ENCODE results near the gene C7orf57.

The C7orf57 gene

DNA sequence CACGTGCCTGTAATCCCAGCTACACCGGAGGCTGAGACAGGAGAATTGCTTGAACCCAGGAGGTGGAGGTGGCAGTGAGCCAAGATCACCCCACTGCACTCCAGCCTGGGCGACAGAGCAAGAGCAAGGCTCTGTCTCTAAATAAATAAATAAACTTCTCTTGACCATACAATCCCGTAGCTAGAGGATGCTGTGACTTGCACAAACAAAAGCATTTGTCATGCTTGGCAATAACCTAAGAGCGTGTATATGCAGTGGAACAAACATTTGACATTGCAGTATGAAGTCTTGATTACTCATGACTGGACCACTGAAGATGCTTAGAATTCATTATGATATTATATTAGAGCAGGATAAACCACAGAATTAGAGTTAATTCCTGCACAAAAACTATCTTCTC, 1.4 kb upstream of the C7orf57 start:
- H3K4me3 ChIP-seq (ENCODE audit: low read depth, low read length), result no peak overlapping the region
- no peak for DNase-seq (ENCODE audit: low read depth)
- TF ChIP-seq, protein P1, sequence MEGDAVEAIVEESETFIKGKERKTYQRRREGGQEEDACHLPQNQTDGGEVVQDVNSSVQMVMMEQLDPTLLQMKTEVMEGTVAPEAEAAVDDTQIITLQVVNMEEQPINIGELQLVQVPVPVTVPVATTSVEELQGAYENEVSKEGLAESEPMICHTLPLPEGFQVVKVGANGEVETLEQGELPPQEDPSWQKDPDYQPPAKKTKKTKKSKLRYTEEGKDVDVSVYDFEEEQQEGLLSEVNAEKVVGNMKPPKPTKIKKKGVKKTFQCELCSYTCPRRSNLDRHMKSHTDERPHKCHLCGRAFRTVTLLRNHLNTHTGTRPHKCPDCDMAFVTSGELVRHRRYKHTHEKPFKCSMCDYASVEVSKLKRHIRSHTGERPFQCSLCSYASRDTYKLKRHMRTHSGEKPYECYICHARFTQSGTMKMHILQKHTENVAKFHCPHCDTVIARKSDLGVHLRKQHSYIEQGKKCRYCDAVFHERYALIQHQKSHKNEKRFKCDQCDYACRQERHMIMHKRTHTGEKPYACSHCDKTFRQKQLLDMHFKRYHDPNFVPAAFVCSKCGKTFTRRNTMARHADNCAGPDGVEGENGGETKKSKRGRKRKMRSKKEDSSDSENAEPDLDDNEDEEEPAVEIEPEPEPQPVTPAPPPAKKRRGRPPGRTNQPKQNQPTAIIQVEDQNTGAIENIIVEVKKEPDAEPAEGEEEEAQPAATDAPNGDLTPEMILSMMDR (conservative IDR thresholded peaks at IDR 0.05; ENCODE audit: low read depth, low read length), result no peak

DNA sequence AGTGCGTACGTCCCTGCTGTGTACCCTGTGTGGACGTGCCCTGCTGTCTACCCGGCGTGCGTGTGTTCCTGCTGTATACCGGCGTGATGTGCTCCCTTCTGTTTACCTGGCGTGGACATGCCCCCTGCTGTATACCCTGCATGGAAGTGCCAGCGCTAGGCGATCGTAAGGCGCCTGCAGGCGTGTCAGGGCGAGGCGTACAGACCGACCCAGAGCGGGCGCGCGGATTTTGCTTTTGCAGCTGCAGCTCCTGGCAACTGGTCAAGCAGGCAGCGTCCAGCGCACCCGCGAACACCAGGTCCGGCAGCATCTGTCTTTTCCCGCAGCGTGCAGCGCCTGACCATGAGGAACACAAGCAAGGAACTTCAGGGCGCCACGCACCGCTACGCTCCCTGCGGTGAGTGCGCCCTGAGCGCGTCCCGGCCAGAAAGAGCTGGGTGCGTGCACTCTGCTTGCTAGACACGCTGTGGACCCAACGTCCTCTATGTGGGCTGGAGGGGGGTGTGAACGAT, 680 bp downstream of the C7orf57 start:
- DNase-seq (ENCODE audit: low read depth), result peak; percentile 54
- TF ChIP-seq, protein P1 (conservative IDR thresholded peaks at IDR 0.05; ENCODE audit: low read depth, low read length), result no peak
- peak overlapping the region; percentile 63 for H3K4me3 ChIP-seq (ENCODE audit: low read depth, low read length)

DNA sequence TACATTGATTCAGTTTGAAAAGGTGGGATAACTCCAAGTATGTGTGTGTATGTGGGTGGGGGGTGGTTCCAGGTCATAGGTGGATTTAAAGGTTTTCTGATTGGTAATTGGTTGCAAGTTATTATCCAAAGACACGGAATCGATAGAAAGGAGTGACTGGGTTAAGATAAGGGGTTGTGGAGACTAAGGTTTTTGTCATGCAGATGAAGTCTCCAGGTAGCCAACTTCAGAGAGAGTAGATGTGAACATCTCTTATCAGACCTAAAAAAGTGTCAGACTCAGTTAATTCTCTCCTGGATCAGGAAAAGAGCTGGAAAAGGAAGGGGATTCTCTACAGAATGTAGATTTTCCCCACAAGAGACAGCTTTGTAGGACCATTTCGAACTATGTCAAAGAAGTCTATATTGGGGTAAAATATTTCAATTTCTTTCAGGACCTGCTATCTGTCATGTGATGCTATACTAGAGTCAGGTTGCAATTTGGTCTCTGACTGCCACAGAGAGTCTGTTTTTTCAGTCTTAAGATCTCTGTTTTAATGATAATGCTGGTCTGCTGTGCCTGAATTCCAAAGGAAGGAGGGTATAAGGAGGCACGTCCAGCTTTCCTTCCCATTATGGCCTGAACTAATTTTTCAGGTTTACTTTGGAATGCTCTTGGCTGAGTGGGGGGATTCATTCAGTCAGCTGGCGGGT, 3.6 kb downstream of the C7orf57 start:
- TF ChIP-seq, protein P1 (conservative IDR thresholded peaks at IDR 0.05; ENCODE audit: low read depth, low read length), result no peak
- no peak for DNase-seq (ENCODE audit: low read depth)
- H3K4me3 ChIP-seq (ENCODE audit: low read depth, low read length), result no peak overlapping the region

DNA sequence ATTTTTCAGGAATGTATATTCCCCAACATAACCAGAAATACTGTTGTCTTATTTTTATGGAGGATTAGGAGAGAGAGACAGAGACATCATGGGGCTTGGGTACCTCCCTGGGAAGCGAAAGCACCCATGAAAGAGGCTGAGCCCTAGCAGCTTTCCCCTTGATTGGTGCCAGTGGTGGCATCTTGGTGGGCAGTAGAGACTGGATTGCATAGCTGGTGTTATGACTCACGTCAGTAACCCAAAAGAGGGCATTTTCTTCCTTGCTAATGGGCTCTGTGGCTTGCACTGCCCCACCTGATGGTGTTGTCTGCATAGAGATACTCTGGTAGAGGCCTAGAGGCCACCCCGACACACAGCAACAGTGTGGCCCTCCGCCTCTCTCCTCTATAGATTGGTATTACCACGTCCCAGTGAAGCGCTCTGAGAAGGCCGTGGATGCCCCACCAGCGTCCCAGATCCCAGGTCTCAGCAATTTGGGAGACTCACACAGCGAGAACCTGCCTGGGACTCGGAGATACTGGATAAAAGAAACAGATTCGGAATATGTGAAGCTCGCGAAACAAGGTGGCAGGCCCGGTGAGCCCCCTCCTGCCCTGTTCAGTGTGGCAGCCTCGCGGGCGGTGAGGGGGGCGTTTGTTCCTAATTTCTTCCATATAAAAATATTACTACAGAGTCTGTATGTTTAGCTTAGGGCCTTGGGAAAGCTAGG, 5.8 kb downstream of the C7orf57 start:
- no peak for DNase-seq (ENCODE audit: low read depth)
- TF ChIP-seq, protein P1 (conservative IDR thresholded peaks at IDR 0.05; ENCODE audit: low read depth, low read length), result no peak
- H3K4me3 ChIP-seq (ENCODE audit: low read depth, low read length), result no peak overlapping the region

DNA sequence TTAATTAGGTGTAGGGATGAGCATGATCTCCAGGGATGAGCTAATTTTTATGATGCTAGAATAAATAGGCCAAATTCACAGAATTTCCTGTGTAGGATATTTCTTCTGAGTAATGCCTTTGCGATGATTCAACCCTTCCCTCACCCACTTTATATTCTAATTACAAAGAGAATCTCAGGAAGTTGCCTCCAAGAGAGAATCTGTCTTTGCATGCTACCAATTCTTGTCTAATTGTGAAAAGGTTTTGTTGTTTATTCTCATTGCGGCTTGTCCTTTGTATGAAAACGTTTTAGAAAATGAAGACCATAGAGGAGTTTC, 6.3 kb downstream of the C7orf57 start:
- TF ChIP-seq, protein P1 (conservative IDR thresholded peaks at IDR 0.05; ENCODE audit: low read depth, low read length), result no peak
- peak; percentile 43 for DNase-seq (ENCODE audit: low read depth)
- H3K4me3 ChIP-seq (ENCODE audit: low read depth, low read length), result no peak overlapping the region

DNA sequence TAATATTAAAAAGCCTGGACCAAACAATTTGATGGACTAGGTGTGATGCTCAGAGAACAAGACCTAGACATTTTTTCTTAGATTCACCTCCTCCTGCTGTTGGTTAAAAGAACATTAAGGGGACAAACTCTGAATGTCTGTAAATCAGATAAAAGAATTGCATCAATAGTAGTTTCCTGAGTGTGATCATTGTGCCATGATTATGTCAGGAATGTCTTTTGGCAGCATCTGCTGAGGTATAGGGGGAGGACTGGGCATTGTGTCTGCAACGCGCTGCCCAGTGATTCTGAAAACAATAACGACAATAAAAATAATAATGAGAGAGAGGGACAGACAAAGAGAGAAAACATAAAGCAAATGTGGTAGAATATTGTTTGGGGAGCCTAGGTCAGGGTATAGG, 6.9 kb downstream of the C7orf57 start:
- TF ChIP-seq, protein P1 (conservative IDR thresholded peaks at IDR 0.05; ENCODE audit: low read depth, low read length), result no peak

More for the DNA sequence above, 6.9 kb downstream of the C7orf57 start:
- no peak for DNase-seq (ENCODE audit: low read depth)
- H3K4me3 ChIP-seq (ENCODE audit: low read depth, low read length), result no peak overlapping the region

All from choroid plexus epithelial cell (primary cell).